ENCODE data around the gene ZNF536.

DNA sequence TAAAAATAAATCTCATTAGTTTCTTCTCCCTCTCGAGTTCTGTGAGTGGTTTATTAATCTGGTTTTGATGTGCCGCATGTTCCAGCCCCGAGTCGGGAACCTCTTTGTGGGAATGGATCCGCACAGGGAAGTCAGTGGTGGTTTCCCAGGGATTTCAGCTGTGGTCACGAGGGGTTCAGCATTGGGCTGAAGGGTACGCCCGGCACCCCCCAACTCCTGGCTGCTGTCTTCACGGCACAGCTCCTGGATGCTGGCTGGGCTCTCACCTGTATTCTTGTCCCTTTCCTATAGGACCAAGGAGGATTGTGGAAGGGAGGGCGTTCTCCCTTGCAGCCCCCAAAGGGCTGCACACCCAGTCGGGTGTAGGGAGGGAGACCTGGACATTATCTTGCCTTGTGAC, 167.8 kb downstream of the ZNF536 start:
- TF ChIP-seq, protein P1, sequence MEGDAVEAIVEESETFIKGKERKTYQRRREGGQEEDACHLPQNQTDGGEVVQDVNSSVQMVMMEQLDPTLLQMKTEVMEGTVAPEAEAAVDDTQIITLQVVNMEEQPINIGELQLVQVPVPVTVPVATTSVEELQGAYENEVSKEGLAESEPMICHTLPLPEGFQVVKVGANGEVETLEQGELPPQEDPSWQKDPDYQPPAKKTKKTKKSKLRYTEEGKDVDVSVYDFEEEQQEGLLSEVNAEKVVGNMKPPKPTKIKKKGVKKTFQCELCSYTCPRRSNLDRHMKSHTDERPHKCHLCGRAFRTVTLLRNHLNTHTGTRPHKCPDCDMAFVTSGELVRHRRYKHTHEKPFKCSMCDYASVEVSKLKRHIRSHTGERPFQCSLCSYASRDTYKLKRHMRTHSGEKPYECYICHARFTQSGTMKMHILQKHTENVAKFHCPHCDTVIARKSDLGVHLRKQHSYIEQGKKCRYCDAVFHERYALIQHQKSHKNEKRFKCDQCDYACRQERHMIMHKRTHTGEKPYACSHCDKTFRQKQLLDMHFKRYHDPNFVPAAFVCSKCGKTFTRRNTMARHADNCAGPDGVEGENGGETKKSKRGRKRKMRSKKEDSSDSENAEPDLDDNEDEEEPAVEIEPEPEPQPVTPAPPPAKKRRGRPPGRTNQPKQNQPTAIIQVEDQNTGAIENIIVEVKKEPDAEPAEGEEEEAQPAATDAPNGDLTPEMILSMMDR (IDR thresholded peaks at IDR 0.05; ENCODE audit: low read depth, low read length), result no peak
- TF ChIP-seq POLR2A (IDR thresholded peaks at IDR 0.05; ENCODE audit: extremely low read depth, insufficient read length), result no peak
- TF ChIP-seq MYC (IDR thresholded peaks at IDR 0.05; ENCODE audit: low read depth, low read length), result no peak
- TF ChIP-seq, protein P2, sequence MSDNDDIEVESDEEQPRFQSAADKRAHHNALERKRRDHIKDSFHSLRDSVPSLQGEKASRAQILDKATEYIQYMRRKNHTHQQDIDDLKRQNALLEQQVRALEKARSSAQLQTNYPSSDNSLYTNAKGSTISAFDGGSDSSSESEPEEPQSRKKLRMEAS (IDR thresholded peaks at IDR 0.05; ENCODE audit: low read depth, low read length), result no peak
